HG03066 (cell line): ENCODE results near the gene EXOC5.
"Not testable (repeated sequence)": the region's sequence is repeated elsewhere in the genome, so short reads cannot be mapped to it uniquely, and the experiment has no call there.

ENCODE experiments used
- ATAC-seq: cut with Tn5 transposase; IDR thresholded peaks from one replicate; pipeline ENCODE4 v1.9.1; 2021; ENCODE audit warnings: low read depth; ENCODE audit not compliant: unreplicated experiment

Gene EXOC5

DNA sequence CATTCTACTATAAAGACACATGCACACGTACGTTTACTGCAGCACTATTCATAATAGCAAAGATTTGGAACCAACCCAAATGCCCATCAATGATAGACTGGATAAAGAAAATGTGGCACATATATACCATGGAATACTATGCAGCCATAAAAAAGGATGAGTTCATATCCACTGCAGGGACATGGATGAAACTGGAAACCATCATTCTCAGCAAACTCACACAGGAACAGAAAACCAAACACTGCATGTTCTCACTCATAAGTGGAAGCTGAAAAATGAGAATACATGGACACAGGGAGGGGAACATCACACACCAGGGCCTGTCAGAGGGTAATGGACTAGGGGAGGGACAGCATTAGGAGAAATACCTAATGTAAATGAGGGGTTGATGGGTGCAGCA, 10.5 kb downstream of the EXOC5 start:
- not testable (repeated sequence) for ATAC-seq

DNA sequence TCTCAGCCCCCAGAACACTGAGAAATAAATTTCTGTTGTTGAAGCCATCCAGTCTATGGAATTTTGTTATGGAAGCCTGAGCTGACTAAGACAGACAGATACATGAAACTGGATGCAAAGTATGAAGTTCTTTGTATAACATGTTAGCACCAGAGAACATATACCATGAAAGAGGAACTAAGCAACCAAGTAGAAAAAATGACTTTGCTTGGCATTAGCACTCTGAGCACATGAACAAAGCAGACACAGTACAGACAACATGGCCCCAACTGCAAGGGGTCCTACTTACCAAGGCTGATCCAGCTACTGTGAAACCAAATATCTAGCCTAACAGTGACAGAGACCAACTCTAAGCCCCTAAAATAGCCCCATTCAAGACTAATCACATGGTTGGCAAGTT, 13.8 kb downstream of the EXOC5 start:
- no peak for ATAC-seq

DNA sequence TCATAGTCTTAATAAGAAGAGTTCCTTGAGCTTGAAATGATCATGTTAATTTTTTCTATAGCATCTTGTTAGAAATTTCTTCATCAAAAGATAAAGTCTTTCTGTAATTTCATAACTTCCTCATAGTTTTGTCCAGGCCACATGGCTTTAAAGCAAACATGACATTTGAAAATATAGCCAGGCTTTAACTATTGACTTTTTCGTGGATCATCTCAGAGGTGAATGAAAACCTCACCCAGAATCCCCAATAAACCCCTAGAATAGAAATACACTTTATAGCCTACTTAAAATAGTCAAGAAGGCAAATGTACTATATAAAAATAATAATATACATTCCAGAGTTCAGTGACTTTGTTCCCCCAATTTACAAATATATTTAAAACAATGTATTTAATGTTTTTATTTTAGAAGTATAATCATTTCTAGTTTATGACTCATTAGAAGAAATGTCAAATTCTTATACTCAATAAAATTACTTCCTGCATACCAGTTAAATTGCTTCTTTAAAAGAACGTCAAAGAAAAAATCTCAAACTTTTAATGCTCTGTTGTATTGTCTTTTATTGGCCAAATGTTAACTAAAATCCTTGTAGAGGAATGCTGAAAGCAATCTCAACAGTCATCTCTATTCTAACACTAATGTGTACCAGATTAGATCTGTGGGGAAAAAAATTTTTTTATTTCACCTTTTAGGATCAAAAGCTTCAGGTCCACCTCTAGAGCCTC, 21.6 kb downstream of the EXOC5 start:
- ATAC-seq, result no peak

DNA sequence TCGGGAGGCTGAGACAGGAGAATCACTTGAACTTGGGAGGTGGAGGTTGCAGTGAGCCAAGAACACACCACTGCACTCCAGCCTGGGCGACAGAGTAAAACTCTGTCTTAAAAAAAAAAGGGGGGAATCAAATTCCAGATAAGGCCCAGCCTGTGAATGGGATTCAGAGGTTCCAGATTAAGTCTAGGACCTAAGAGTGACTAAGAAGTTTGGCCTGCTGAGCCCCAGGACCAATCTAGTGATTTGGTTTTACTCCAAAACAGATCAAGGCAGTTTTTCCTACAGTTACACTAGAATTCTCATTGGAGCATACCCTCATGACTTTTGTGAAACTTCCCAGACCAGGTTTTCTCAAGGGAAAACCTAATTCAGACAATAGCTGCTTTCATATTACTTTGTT, 22.8 kb downstream of the EXOC5 start:
- no peak for ATAC-seq

DNA sequence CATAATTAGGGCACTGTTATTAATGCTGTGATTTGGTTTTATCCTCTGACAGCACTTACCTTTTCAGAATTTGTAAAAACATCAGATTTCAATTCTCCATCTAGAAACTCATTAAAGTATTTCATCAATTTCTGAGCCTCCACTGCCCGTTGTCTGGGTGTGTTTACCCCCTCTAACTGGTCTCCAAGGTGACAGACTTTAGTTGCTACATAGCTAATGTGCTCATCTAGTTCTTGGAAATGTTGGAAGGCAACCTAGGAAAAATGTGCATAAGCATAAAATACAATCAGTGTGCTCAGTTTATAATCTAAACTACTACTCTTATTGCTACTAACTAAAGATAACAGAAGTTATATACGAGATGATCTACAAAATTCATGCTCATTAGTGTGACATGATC, 24.6 kb downstream of the EXOC5 start:
- no peak for ATAC-seq

DNA sequence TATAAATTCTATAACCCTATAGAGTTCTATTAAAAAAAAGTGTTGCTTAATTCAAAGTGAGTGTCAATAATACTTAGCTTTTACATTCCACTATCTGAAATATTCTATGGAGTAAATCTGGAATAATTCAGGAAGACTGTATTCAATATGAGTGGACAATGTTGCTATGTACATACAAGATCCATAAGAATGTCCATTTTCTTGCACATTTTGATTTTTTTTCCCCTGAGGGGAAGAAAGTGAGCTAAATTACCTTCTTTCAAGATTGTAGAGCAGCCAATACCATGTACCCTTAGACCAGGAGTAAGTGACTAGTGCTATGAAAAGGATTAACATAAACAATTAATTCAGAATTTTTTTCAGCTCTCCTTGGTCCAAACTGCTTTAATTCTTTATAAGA, 25.4 kb downstream of the EXOC5 start:
- ATAC-seq, result no peak

DNA sequence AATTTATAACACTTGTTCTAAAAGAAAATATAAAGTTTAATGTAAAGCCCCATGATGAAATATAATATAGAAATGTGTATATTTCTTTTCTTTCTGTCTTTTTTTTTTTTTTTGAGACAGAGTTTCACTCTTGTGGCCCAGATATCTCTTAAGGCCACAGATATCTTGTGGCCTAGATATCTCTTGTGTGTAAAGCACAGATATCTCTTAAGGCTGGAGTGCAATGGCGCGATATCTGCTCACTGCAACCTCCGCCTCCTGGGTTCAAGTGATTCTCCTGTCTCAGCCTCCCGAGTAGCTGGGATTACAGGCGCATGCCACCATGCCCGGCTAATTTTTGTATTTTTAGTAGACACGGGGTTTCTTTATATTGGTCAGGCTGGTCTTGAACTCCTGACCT, 28.6 kb downstream of the EXOC5 start:
- ATAC-seq, result not testable (repeated sequence)

DNA sequence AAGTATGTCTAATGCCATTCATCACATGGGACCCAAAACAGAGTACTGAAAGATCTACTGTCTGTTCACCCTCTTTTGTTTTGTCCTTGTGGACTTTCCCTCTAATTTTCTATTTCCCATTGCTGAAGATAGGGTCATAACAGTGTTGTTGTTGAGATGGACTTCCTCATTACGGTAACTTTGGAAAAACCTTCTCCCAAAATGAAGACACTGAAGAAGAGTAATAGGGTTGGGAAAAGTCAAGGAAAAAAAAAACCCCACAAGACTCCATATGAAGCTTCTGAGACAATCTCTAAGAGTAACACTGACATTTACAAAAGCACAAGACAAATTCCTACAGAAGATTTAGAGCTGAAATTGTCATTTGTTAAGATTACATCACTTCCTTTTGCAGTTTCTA, 36.7 kb downstream of the EXOC5 start:
- ATAC-seq, result no peak

DNA sequence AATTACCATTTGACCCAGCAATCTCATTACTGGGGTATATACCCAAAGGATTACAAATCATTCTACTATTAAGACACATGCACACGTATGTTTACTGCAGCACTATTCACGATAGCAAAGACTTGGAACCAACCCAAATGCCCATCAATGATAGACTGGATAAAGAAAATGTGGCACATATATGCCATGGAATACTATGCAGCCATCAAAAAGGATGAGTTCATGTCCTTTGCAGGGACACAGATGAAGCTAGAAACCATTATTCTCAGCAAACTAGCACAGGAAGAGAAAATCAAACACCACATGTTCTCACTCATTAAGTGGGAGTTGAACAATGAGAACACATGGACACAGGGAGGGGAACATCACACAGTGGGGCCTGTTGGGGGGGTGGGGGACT, 40.4 kb downstream of the EXOC5 start:
- ATAC-seq, result not testable (repeated sequence)

DNA sequence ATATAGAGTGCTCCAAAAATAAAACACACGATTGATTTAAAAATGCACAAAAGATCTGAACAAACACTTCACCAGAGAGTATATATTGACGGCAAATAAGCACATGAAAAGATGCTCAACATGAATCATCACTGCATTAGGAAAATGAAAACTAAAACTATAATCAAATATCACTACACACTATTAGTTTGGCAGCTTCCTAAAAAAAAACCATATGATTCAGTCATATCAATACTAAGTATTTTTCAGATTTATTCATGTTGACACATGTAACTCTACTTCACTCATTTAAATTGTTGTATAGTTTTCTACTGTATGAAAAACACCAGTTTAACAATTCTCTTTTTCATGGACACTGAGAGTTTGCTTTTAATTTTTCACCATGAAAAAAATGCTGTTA, 41.6 kb downstream of the EXOC5 start:
- no peak for ATAC-seq

DNA sequence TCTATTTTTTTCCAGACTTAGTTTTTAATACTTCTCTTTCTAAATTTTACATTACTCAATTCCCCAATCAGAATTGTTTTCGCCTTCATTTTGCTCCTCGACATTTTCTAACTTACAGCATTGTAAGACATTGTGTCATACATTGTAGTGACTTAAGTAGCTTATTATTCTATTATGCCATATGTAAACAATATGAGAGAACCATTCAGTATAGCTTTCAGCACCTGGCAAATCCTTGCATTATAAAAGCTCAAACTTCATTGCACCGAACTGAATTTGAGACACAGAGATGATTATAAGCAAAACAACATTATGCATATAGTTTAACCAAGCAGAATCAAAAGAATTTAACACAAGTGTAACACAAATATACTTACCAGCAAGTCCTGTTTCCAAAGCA, 46.8 kb downstream of the EXOC5 start:
- ATAC-seq, result no peak

DNA sequence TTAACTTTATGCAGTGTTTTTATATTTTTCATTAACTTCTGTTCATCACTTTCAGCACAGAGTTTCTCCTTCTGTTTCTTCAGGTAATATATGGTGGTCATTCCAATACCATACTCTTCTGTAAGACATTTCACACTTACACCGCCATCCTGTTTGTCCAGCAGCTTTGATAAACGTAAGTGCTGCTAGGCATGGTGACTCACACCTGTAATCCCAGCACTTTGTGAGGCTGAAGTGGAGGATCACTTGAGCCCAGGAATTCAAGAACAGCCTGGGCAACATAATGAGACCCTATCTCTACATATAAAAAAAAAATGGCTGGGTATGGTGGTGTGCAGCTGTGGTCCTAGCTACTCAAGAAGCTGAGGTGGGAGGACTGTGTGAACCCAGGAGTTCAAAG, 55.8 kb downstream of the EXOC5 start:
- no peak for ATAC-seq

DNA sequence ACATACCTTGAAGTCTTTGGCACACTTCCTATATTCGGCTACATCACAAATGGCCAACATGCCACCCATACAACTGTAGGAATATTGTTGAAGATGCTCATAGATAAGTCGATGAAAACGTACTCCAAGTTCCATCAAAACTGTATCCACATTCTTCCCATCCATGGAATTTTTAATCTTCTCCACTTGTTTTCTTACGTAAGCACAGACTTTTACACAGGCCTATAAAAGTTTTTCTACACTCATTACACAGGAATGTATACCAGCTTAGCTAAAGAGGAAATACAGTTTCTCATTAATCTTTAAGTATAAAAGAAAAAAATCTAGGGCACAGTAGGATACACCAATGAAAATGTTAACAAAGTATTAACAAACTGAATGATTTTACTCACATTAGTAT, 59.1 kb downstream of the EXOC5 start:
- ATAC-seq, result no peak

DNA sequence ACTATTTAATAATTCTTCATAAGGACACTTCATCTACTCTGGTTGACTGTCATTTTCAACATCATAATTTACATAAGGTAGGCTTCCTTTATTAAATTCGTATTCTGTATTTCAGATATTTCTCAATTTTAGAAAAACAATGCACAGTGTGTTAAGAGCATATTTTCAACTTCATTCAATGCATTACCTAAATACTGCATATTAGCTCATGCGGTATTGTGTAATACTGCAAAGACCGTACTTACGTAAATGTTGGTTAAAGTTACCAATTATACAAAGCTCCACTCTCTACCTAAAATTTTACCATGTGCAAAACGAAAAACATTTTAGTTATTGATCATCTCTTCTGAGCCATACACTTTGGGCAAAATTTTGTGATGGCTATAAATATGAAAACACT, 62.8 kb downstream of the EXOC5 start:
- no peak for ATAC-seq

DNA sequence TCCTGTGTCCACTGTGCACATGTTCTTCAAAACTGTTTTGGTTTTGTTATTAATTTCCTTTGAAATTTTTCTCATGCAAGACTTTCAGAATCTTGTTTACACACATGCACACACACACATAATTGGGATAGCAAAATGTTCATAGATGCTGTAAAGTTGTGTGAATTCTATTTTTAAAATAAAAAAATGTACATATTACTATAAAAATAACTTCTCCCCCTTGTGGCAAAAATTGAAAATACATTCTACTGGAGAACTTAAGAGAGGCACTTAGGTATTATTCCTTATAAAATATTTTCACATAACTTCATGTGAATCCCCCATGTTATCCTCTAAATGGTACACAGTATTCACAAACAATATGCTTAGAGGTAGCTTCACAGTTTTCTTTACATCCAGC, 66.0 kb downstream of the EXOC5 start:
- ATAC-seq, result not testable (repeated sequence)

DNA sequence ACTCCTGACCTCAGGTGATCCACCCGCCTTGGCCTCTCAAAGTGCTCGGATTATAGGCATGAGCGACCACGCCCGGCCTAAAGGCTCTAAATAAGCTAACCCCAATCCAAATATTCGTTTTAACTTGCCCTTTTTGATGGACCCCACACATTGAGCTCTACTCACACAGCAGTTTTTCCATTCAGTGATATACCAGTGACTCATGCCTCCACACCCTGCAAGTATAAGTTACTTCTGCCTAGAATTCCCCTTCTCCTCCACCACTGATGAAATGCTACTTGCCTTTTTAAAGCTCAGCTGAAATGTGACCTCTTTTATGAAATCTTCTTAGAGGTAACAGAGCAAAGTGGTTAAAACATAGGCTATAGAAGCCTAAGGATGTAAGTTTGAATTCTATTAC, 68.8 kb downstream of the EXOC5 start:
- no peak for ATAC-seq

DNA sequence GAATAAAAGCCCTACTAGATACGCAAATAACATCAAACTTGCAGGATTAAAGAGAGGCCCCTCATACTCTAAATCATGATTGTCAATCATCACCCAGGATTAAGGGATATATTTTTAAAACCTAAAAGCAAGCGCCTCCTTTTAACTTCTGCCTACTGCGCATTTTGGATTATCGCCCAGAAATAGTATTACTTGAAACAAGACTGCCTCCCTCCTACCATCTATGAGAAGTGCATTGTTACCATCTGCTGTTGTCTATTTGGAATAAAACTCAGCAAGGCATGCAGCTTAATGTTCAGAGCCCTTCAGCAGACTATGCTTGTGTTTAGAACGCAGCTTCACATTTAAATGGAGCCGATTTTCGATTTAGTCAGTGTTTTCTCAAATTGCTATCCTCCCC, 79.6 kb downstream of the EXOC5 start:
- no peak for ATAC-seq

DNA sequence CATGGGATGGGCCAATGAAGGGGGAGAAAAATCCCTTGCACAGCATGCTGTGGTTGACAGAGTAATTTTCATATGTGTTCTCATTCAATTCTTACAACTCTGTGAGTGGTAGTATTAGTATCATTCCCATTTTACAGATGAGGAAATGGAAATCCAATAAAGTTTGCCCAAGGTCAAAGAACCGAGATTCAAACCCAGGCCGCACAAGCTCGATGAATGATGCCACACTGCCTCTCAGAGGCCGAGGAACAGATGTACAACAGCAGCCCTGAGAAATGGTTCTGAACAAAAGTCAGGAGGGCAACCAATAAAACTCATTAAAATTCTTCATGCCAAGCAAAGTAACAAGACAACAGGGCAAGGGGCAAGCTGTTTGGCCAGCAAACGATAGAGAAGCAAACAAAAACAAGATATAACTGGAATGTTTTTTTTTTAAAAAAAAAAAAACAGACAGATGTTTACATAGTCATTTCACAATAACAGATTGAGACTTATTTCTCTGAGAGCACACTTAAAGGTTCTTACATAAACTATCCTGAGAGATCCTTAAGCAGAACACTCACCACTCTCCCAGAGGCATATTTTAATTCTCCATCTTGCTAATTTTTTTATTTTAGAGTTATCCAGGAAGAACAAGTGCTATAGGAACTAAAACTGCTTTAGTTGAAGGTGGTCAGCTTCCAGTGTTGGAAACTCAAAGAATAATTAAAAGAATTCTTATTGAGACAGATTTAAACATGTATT, 85.8 kb downstream of the EXOC5 start:
- no peak for ATAC-seq

DNA sequence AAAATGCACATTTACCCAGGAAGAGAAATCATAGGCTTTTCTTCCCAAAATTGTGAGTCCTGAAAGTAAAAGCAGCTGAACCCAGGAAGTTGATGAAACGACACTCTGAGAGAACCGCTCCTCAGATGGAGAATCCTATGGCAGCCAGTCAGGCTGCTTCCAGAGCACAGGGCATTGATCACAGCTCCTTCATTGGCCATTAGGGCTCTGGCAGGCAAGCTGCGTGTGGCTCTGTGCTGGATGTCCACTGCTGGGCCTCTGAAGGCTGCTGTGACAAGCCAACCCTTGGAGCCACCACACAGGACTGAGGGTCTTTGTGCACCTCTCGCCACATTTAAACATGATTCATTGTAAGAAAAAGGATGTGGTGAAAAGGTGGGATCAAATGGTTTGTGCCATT, 89.4 kb downstream of the EXOC5 start:
- ATAC-seq, result no peak

DNA sequence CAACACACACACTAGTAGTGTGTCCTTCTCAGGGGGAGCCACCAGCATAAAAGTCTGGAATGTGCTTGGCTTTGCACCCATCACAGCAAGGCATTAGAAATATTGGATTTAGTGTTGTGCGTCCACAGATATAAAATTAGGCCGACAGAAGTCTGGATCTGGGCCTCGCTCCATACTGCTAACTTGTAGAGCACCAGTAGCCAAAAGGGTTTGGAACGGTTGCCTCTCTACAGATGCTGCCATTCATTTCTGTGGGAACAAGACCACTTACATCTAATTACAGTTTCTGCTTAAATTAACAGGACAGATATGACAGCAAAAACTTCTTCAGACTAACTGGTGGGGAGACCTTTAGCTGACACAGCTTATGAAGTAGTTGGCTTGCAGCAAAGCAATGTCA, 94.2 kb downstream of the EXOC5 start:
- no peak for ATAC-seq

DNA sequence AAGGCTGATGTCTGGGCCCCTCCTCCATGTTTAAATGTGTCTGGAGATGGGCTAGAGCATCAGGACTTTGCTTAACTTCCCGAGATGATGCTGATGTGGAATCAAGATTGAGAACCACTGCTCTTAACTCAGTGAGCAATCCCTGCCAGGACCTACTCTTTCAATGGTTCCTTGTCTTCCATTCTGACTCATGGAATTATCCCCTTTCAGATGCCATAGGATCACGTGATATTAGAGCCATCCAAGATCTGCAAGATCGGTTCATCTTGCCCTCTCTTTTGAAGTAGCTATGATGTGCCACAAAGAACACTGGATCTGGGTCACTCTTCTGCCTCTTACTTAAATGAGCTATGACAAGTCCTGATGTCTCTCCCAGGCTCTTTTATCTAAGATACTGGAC, 96.8 kb downstream of the EXOC5 start:
- no peak for ATAC-seq

DNA sequence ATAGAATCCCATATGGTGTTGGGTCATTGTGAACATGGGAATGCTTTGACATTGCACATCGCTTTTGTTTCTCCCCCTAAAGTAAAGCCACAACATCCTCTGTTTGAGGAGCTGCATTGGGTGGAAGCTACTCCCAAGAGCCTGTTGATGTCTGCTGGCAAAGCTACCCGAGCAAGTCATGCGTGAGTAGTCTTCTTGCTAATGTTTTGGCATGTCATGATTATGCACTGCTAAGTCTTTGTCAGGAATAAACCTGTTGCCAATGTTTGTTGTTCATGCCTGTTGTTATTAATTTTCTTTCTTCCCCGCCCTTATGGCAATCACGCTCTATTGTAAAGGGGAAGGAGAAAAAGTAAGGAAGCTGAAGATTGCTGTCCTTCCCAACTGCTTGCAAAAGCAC, 97.3 kb downstream of the EXOC5 start:
- ATAC-seq, result no peak
